OCI-LY3 (cell line): ENCODE measurements around the gene REEP1.
A peak's percentile ranks its signal among the peaks of the same experiment; 100 is the strongest.

Experiments
- H2AFZ ChIP-seq: fragments of 200-600, 300-600 bp; shearing (Covaris generic); 2 replicates; pipeline ENCODE4 v1.6.0; 2014; ENCODE audit warnings: antibody characterized with exemption, low read depth, low read length
- H3K27ac ChIP-seq: fragments of 200-600, 300-600 bp; sonication (generic); 2 replicates; pipeline ENCODE4 v1.5.1; 2014; ENCODE audit warnings: mild to moderate bottlenecking, low read length, moderate library complexity, mixed read lengths
- H3K27me3 ChIP-seq: fragments of 200-600, 300-600 bp; sonication (generic); 2 replicates; pipeline ENCODE4 v1.6.1; 2014; ENCODE audit warnings: low read depth, low read length, mixed read lengths
- H3K36me3 ChIP-seq: fragments of 200-600, 300-600 bp; sonication (generic); replicated peaks from 2 replicates; pipeline ENCODE3; 2014; ENCODE audit warnings: low read depth, low read length, mixed read lengths
- H3K4me1 ChIP-seq: fragments of 300-600, 200-600 bp; sonication (generic); 2 replicates; pipeline ENCODE4 v1.6.1; 2014; ENCODE audit warnings: low read length, mixed read lengths
- H3K4me2 ChIP-seq: fragments of 200-600, 300-600 bp; sonication (generic); 2 replicates; pipeline ENCODE4 v1.6.1; 2014; ENCODE audit warnings: low read length, mixed read lengths
- H3K4me3 ChIP-seq: fragments of 300-600, 200-600 bp; sonication (generic); 2 replicates; pipeline ENCODE4 v1.5.1; 2014; ENCODE audit warnings: antibody characterized with exemption, mild to moderate bottlenecking, low read length, moderate library complexity
- H3K79me2 ChIP-seq: fragments of 300-600, 200-600 bp; shearing (Covaris generic); 2 replicates; pipeline ENCODE4 v1.6.1; 2014; ENCODE audit warnings: mild to moderate bottlenecking, low read length, mixed read lengths
- H3K9ac ChIP-seq: fragments of 300-600, 200-600 bp; shearing (Covaris generic); 2 replicates; pipeline ENCODE4 v1.6.0; 2014; ENCODE audit warnings: mild to moderate bottlenecking, low read length, moderate library complexity
- H3K9me3 ChIP-seq: fragments of 200-600, 300-600 bp; shearing (Covaris generic); 2 replicates; pipeline ENCODE4 v1.6.1; 2014; ENCODE audit warnings: low read length, mixed read lengths; ENCODE audit not compliant: insufficient read depth
- H4K20me1 ChIP-seq: fragments of 200-600, 300-600 bp; sonication (generic); 2 replicates; pipeline ENCODE4 v1.6.1; 2016; ENCODE audit warnings: low read length, mixed read lengths; ENCODE audit not compliant: insufficient read depth
- EZH2phosphoT487 ChIP-seq: fragments of 200-600 bp; shearing (Covaris generic); IDR thresholded peaks from 2 replicates; pipeline ENCODE4 v1.6.1; 2018; ENCODE audit warnings: antibody characterized with exemption, mixed run types, low read depth
- TF ChIP-seq, protein P1 (sequence below): fragments of 200-600, 300-600 bp; sonication (generic); IDR thresholded peaks from 2 replicates; pipeline ENCODE4 v1.5.1; 2014; ENCODE audit warnings: antibody characterized with exemption, low read length, low read depth

Gene REEP1

DNA sequence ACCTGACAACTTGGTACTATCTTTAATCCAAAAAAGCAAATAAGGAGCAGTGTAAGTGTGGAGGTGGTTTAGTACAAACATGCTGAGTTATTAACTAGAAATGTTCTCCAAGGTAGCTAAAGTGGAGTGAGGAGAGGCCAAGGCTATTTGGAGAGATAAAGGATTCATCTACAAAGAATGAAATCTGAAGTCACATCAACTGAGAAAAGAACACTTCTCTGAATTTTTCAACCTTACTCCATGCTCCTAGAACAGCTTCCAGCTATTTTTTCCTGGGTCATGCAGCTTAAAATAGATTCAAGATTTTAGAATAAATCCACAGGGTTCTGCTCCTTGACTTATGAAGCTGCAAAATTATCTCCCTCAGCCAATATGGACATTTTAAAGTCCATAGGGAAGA is 160.8 kb downstream of the REEP1 start:
- H3K9ac ChIP-seq = no peak overlapping the region
- no peak overlapping the region for H3K27ac ChIP-seq
- H3K79me2 ChIP-seq = peaks cover 31% of the 10 kb centered on the region

DNA sequence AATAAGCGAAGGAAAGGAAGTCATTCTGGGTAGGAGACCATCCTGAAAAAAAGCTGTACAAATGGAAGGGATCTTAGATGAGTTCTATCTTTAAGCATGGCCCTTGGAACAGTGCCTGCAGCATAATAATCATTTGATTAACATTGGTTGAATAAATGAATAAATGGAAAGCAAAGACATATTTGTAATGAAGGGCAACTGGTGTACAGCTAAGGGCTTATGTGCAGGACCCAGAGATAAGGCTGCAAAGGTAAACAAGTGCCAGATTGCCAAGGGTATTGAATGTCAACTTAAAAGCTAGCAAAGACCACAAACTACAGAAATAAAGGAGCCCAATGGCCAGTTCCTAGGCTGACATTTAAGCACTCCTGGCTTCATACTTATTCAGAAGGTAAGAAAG is 161.6 kb downstream of the REEP1 start:
- Histone ChIP-seq H3K36me3 (peaks cover 24% of the 10 kb centered on the region), H3K4me1 (peaks cover 10% of the 10 kb centered on the region), H2AFZ (no peak overlapping the region), H3K9me3 (no peaks in the 10 kb centered on the region), H3K27ac (no peak overlapping the region), H3K9ac (no peak overlapping the region), H3K4me2 (no peak overlapping the region), H3K27me3 (no peaks in the 10 kb centered on the region), H3K4me3 (no peak overlapping the region), H4K20me1 (0 out of 2 replicates have a peak, but pooled peaks cover 4% of the 10 kb centered on the region), H3K79me2 (peaks cover 23% of the 10 kb centered on the region)
- TF ChIP-seq, protein P1, sequence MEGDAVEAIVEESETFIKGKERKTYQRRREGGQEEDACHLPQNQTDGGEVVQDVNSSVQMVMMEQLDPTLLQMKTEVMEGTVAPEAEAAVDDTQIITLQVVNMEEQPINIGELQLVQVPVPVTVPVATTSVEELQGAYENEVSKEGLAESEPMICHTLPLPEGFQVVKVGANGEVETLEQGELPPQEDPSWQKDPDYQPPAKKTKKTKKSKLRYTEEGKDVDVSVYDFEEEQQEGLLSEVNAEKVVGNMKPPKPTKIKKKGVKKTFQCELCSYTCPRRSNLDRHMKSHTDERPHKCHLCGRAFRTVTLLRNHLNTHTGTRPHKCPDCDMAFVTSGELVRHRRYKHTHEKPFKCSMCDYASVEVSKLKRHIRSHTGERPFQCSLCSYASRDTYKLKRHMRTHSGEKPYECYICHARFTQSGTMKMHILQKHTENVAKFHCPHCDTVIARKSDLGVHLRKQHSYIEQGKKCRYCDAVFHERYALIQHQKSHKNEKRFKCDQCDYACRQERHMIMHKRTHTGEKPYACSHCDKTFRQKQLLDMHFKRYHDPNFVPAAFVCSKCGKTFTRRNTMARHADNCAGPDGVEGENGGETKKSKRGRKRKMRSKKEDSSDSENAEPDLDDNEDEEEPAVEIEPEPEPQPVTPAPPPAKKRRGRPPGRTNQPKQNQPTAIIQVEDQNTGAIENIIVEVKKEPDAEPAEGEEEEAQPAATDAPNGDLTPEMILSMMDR = no peak
- TF ChIP-seq EZH2phosphoT487 = no peak

More for the DNA sequence above, 160.8 kb downstream of the REEP1 start:
- no peak for TF ChIP-seq EZH2phosphoT487
- TF ChIP-seq, protein P1 = no peak
- Histone ChIP-seq H3K36me3 (peaks cover 27% of the 10 kb centered on the region), H3K4me3 (no peak overlapping the region), H3K4me1 (peaks cover 10% of the 10 kb centered on the region), H2AFZ (no peak overlapping the region), H4K20me1 (0 out of 2 replicates have a peak, but pooled peaks cover 4% of the 10 kb centered on the region), H3K4me2 (no peak overlapping the region), H3K9me3 (no peaks in the 10 kb centered on the region), H3K27me3 (no peaks in the 10 kb centered on the region)

DNA sequence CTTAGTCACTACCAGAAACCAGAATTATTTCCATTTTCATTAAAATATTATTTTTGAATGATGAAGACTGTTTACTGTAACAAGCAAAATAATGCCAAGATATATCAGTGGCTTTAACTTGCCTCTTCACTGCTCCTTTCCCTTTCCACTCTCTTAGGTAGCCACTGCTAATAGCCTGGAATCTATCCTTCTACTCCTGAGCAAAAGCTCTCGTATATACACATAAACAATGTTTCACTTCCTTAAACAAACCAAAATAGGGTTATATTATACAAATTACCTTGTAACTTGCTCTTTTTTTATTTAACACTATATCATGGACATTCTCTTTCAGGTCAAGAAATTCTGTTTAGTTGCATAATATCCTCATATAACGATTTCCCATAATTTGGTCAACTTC is 163.0 kb downstream of the REEP1 start:
- peaks cover 23% of the 10 kb centered on the region for H3K36me3 ChIP-seq
- 0 out of 2 replicates have a peak, but pooled peaks cover 4% of the 10 kb centered on the region for H4K20me1 ChIP-seq
- H3K4me3 ChIP-seq = no peak overlapping the region
- H3K4me1 ChIP-seq = peaks cover 10% of the 10 kb centered on the region
- no peak overlapping the region for H3K9ac ChIP-seq
- no peak overlapping the region for H2AFZ ChIP-seq
- H3K9me3 ChIP-seq = no peaks in the 10 kb centered on the region
- TF ChIP-seq, protein P1 = no peak
- TF ChIP-seq EZH2phosphoT487 = no peak
- H3K4me2 ChIP-seq = peak overlapping the region; percentile 16; the same call in 1 of the 2 replicates
- H3K27ac ChIP-seq = no peak overlapping the region
- H3K79me2 ChIP-seq = peaks cover 22% of the 10 kb centered on the region
- no peaks in the 10 kb centered on the region for H3K27me3 ChIP-seq

DNA sequence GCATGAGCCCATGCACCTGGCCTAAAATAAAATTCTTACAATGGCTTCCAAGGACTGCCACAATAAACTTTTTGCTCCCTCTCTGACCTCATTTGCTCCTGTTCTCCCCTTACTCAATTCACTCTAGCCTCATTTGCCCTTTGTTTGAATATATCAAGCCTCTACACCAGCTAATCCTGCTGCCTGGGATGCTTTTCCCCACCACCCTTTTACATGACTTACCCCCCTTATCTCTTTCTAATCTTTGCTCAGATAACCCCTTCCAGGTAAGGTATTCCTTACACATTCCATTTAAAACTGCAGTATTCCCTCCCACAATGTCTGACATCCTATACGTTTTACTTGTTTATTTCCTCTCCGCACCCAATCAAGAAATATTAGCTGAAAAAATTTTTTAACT is 164.8 kb downstream of the REEP1 start:
- no peak overlapping the region for H3K9ac ChIP-seq

More for the DNA sequence above, 164.8 kb downstream of the REEP1 start:
- 0 out of 2 replicates have a peak, but pooled peaks cover 4% of the 10 kb centered on the region for H4K20me1 ChIP-seq
- H3K4me2 ChIP-seq = no peak overlapping the region
- peaks cover 22% of the 10 kb centered on the region for H3K79me2 ChIP-seq
- H3K27me3 ChIP-seq = no peaks in the 10 kb centered on the region
- no peak overlapping the region for H3K4me3 ChIP-seq
- H2AFZ ChIP-seq = no peak overlapping the region
- no peaks in the 10 kb centered on the region for H3K9me3 ChIP-seq
- H3K27ac ChIP-seq = no peak overlapping the region
- peaks cover 10% of the 10 kb centered on the region for H3K4me1 ChIP-seq
- TF ChIP-seq, protein P1 = no peak
- TF ChIP-seq EZH2phosphoT487 = no peak
- peaks cover 26% of the 10 kb centered on the region for H3K36me3 ChIP-seq
